ENCODE results near the gene NMU.

DNA sequence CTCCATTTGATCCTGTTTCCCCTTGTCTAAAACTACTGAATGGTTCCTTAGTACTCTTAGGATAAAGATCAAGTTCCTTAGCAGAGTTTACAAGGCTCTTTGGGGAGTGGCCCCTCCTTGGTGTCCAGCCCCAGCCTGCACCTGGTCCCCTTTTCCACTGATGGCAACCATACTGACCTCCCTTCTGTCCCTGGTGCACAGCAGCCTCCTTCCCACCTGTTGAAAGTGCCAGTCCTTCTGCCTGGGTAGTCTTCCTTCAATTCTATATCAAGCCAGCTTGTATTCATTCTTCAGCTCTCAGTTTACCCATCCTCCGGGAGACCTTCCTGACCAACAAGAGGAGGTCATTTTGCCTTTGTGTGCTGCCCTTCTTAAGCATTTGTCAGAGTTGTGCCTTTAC, 30.4 kb upstream of the NMU start:
- TF ChIP-seq JUNB (IDR thresholded peaks at IDR 0.05; ENCODE audit: unreplicated experiment) (no peak), POLR2AphosphoS5 (IDR thresholded peaks at IDR 0.05; ENCODE audit: low read depth) (no peak), EZH2 (IDR thresholded peaks at IDR 0.05; ENCODE audit: low read depth, unreplicated experiment) (no peak)
- TF ChIP-seq, protein P1, sequence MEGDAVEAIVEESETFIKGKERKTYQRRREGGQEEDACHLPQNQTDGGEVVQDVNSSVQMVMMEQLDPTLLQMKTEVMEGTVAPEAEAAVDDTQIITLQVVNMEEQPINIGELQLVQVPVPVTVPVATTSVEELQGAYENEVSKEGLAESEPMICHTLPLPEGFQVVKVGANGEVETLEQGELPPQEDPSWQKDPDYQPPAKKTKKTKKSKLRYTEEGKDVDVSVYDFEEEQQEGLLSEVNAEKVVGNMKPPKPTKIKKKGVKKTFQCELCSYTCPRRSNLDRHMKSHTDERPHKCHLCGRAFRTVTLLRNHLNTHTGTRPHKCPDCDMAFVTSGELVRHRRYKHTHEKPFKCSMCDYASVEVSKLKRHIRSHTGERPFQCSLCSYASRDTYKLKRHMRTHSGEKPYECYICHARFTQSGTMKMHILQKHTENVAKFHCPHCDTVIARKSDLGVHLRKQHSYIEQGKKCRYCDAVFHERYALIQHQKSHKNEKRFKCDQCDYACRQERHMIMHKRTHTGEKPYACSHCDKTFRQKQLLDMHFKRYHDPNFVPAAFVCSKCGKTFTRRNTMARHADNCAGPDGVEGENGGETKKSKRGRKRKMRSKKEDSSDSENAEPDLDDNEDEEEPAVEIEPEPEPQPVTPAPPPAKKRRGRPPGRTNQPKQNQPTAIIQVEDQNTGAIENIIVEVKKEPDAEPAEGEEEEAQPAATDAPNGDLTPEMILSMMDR (conservative IDR thresholded peaks at IDR 0.05; ENCODE audit: low read depth in 2 of 2): no peak
- TF ChIP-seq, protein P2, sequence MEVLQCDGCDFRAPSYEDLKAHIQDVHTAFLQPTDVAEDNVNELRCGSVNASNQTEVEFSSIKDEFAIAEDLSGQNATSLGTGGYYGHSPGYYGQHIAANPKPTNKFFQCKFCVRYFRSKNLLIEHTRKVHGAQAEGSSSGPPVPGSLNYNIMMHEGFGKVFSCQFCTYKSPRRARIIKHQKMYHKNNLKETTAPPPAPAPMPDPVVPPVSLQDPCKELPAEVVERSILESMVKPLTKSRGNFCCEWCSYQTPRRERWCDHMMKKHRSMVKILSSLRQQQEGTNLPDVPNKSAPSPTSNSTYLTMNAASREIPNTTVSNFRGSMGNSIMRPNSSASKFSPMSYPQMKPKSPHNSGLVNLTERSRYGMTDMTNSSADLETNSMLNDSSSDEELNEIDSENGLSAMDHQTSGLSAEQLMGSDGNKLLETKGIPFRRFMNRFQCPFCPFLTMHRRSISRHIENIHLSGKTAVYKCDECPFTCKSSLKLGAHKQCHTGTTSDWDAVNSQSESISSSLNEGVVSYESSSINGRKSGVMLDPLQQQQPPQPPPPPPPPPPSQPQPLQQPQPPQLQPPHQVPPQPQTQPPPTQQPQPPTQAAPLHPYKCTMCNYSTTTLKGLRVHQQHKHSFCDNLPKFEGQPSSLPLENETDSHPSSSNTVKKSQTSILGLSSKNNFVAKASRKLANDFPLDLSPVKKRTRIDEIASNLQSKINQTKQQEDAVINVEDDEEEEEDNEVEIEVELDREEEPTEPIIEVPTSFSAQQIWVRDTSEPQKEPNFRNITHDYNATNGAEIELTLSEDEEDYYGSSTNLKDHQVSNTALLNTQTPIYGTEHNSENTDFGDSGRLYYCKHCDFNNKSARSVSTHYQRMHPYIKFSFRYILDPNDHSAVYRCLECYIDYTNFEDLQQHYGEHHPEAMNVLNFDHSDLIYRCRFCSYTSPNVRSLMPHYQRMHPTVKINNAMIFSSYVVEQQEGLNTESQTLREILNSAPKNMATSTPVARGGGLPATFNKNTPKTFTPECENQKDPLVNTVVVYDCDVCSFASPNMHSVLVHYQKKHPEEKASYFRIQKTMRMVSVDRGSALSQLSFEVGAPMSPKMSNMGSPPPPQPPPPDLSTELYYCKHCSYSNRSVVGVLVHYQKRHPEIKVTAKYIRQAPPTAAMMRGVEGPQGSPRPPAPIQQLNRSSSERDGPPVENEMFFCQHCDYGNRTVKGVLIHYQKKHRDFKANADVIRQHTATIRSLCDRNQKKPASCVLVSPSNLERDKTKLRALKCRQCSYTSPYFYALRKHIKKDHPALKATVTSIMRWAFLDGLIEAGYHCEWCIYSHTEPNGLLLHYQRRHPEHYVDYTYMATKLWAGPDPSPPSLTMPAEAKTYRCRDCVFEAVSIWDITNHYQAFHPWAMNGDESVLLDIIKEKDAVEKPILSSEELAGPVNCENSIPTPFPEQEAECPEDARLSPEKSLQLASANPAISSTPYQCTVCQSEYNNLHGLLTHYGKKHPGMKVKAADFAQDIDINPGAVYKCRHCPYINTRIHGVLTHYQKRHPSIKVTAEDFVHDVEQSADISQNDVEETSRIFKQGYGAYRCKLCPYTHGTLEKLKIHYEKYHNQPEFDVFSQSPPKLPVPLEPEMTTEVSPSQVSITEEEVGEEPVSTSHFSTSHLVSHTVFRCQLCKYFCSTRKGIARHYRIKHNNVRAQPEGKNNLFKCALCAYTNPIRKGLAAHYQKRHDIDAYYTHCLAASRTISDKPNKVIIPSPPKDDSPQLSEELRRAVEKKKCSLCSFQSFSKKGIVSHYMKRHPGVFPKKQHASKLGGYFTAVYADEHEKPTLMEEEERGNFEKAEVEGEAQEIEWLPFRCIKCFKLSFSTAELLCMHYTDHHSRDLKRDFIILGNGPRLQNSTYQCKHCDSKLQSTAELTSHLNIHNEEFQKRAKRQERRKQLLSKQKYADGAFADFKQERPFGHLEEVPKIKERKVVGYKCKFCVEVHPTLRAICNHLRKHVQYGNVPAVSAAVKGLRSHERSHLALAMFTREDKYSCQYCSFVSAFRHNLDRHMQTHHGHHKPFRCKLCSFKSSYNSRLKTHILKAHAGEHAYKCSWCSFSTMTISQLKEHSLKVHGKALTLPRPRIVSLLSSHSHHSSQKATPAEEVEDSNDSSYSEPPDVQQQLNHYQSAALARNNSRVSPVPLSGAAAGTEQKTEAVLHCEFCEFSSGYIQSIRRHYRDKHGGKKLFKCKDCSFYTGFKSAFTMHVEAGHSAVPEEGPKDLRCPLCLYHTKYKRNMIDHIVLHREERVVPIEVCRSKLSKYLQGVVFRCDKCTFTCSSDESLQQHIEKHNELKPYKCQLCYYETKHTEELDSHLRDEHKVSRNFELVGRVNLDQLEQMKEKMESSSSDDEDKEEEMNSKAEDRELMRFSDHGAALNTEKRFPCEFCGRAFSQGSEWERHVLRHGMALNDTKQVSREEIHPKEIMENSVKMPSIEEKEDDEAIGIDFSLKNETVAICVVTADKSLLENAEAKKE (CRISPR knock-in tag; IDR thresholded peaks at IDR 0.05): no peak

All from GM23338 (cell line).